SK-N-SH treated with all-trans-retinoic acid at 6 μM for 48 hours (cell line): Measurements from ENCODE around the gene GCN1.

Experiments
- ARNTL ChIP-seq: fragments of 450-650 bp; formaldehyde crosslinking; IDR thresholded peaks from 2 replicates; pipeline ENCODE4 v1.5.0; 2020; ENCODE audit warnings: low read depth, mild to moderate bottlenecking, moderate library complexity, borderline replicate concordance
- CREB5 ChIP-seq: fragments of 250-450 bp; sonication (Bioruptor Pico); IDR thresholded peaks from 2 replicates; pipeline ENCODE4 v1.5.1; 2020; ENCODE audit warnings: low read depth, mild to moderate bottlenecking, moderate library complexity
- OSR1 ChIP-seq: fragments of 250-450 bp; sonication (Bioruptor Pico); IDR thresholded peaks from 2 replicates; pipeline ENCODE4 v1.8.0; 2022; ENCODE audit warnings: moderate library complexity, mild to moderate bottlenecking, inconsistent platforms
- PATZ1 ChIP-seq: fragments of 250-450 bp; sonication (Bioruptor Pico); IDR thresholded peaks from 2 replicates; pipeline ENCODE4 v1.8.0; 2020; ENCODE audit warnings: mild to moderate bottlenecking, moderate library complexity, borderline replicate concordance
- SNAI2 ChIP-seq: fragments of 250-450 bp; sonication (Bioruptor Pico); IDR thresholded peaks from 2 replicates; pipeline ENCODE4 v1.5.0; 2020; ENCODE audit warnings: mild to moderate bottlenecking, moderate library complexity
- ZFP3 ChIP-seq: fragments of 250-450 bp; sonication (Bioruptor Pico); IDR thresholded peaks from 2 replicates; pipeline ENCODE4 v1.5.0; 2020; ENCODE audit warnings: mild to moderate bottlenecking, moderate library complexity
- ZFP30 ChIP-seq: fragments of 450-650 bp; formaldehyde crosslinking; IDR thresholded peaks from 2 replicates; pipeline ENCODE4 v1.5.0; 2022; ENCODE audit warnings: mild to moderate bottlenecking, moderate library complexity
- ZNF70 ChIP-seq: fragments of 450-650 bp; formaldehyde crosslinking; IDR thresholded peaks from 2 replicates; pipeline ENCODE4 v1.5.0; 2020; ENCODE audit warnings: mild to moderate bottlenecking, moderate library complexity
- ZNF8 ChIP-seq: fragments of 450-650 bp; formaldehyde crosslinking; IDR thresholded peaks from 2 replicates; pipeline ENCODE4 v1.5.0; 2020; ENCODE audit warnings: mild to moderate bottlenecking, moderate library complexity
- TF ChIP-seq, protein P1 (sequence below): fragments of 250-450 bp; sonication (Bioruptor Pico); IDR thresholded peaks from 2 replicates; pipeline ENCODE4 v1.5.0; 2020; ENCODE audit warnings: mild to moderate bottlenecking, moderate library complexity

- TF ChIP-seq CREB5 (CRISPR knock-in tag): no peak
- no peak for TF ChIP-seq ZFP30
- TF ChIP-seq OSR1 (CRISPR knock-in tag): no peak
- TF ChIP-seq, protein P1, sequence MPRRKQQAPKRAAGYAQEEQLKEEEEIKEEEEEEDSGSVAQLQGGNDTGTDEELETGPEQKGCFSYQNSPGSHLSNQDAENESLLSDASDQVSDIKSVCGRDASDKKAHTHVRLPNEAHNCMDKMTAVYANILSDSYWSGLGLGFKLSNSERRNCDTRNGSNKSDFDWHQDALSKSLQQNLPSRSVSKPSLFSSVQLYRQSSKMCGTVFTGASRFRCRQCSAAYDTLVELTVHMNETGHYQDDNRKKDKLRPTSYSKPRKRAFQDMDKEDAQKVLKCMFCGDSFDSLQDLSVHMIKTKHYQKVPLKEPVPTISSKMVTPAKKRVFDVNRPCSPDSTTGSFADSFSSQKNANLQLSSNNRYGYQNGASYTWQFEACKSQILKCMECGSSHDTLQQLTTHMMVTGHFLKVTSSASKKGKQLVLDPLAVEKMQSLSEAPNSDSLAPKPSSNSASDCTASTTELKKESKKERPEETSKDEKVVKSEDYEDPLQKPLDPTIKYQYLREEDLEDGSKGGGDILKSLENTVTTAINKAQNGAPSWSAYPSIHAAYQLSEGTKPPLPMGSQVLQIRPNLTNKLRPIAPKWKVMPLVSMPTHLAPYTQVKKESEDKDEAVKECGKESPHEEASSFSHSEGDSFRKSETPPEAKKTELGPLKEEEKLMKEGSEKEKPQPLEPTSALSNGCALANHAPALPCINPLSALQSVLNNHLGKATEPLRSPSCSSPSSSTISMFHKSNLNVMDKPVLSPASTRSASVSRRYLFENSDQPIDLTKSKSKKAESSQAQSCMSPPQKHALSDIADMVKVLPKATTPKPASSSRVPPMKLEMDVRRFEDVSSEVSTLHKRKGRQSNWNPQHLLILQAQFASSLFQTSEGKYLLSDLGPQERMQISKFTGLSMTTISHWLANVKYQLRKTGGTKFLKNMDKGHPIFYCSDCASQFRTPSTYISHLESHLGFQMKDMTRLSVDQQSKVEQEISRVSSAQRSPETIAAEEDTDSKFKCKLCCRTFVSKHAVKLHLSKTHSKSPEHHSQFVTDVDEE (CRISPR knock-in tag): no peak
- no peak for TF ChIP-seq ARNTL
- TF ChIP-seq ZNF8: no peak
- TF ChIP-seq ZFP3 (CRISPR knock-in tag): no peak
- TF ChIP-seq ZNF70 (CRISPR knock-in tag): no peak
- no peak for TF ChIP-seq PATZ1 (CRISPR knock-in tag)
- no peak for TF ChIP-seq SNAI2
Measured at GRCh38 chr12:120230326-120230973, 35.9 kb upstream of the GCN1 start.
